GM21717 (cell line): Measurements from ENCODE around the gene TRIML1.

ENCODE experiments used
- ATAC-seq: cut with Tn5 transposase; IDR thresholded peaks from one replicate; pipeline ENCODE4 v1.9.1; 2021; ENCODE audit warnings: mild to moderate bottlenecking, moderate library complexity; ENCODE audit not compliant: unreplicated experiment

TRIML1 gene, protein sequence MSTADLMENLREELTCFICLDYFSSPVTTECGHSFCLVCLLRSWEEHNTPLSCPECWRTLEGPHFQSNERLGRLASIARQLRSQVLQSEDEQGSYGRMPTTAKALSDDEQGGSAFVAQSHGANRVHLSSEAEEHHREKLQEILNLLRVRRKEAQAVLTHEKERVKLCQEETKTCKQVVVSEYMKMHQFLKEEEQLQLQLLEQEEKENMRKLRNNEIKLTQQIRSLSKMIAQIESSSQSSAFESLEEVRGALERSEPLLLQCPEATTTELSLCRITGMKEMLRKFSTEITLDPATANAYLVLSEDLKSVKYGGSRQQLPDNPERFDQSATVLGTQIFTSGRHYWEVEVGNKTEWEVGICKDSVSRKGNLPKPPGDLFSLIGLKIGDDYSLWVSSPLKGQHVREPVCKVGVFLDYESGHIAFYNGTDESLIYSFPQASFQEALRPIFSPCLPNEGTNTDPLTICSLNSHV

DNA sequence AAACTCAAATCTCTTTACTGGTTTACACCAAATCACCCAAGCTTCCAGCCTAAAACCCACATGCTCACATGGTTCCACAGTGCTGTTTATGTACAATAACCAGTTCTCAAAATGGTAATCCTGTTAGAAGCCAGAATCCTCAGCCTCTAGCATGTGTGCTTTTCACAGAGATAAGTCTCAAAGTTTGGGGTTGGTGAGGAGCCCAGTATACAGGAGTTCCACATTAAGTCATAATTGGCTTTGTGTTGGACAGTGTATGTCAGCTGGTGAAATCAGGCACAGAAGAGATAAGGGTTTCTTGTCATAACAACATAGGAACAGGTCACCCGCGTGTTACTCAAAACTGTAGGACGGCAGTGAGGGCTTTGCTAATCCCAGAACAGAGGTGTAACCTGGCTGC is at the start of gene TRIML1:
TRIML1 (plus strand) TSS at position 301 of the 400 bp plus-strand sequence. CDS start 118 bp downstream, outside the sequence.
- no peak for ATAC-seq

DNA sequence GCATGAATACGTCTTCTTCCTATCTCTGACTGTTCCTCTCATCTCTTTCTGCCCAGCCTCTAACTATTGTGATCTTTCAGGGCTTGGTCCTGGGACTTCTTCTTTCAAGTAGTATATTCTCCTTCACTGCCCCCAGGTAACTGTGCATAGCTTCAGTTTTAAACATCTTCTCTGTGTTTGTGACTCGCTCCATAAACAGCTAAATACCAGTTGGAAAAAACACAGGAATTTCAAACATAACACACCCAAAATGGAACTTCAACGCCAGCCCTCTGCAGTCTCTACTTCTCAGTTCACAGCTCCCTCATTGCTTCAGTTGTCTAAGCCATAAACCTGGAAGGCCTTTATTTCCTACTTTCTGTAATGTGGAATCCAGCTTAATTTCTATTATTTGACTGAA is 46.4 kb upstream of the TRIML1 start:
- no peak for ATAC-seq

DNA sequence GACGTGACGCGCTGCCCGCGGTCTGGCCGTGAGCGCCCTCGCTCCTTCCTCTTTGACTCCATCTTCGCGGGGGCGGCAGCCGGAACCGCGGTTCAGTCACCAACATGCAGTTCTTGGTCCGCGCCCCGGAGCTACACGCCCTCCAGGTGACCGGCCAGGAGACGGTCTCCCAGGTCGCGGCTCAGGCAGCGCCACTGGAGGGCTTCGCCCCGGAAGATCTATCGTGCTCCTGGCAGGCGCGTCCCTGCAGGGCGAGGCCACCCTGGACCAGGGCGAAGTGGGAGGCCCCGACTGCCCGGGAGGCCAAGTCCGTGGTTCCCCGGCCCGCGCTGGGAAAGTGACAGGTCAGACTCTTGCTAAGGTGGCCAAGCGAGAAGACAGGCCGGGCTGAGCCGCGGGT is 32.8 kb upstream of the TRIML1 start:
- ATAC-seq, result no peak

- no peak for ATAC-seq
Measured at GRCh38 chr4:188107931-188108843, 31.1 kb upstream of the TRIML1 start.

- ATAC-seq, result no peak
Measured at GRCh38 chr4:188109157-188109755, 30.0 kb upstream of the TRIML1 start, which contains the start of gene TRIML2. Gene TRIML2, minus strand, starts transcription at chr4:188109603. Its CDS starts 4,235 bp downstream, at chr4:188105368.

- ATAC-seq, result no peak
Measured at GRCh38 chr4:188110036-188110435, 29.2 kb upstream of the TRIML1 start.

- ATAC-seq, result no peak
Measured at GRCh38 chr4:188110741-188111471, 28.3 kb upstream of the TRIML1 start.

DNA sequence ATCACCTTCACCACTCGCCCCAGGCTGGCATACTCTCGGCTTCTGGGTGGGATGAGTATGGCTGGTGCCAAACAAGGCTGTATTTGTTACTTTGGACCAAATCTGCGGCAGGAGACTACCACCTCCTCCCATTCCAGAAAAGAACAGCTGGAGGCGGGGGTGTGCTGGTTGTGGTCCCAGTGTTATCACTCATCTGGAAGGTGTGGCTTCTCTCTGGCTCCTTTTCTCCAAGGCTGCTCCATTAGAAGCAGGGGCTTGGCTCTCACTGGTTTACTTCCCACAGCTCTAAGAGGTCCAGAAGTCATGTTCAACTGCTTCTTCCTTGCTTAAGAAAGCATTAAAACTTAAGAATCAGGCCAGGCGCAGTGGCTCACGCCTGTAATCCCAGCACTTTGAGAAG is 27.3 kb upstream of the TRIML1 start:
- no peak for ATAC-seq

DNA sequence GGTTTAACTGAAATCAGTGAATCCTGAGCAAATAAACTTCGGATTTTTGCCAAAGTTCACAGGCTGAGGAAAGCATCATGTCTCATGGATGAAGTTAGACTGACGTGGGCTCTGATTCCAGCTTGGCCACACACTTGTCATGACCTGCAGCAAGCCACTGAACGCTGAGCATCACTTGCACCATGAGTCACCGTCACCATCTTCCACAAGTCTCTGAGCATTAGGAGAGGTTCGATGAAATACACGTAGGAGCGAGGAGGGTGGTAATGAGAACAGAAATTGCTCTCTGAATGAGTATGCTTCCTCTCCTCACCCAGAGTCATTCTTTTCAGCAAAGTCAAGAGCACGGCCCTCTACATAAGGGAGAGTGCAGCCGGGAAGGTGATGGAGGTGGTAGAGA is 26.1 kb upstream of the TRIML1 start:
- ATAC-seq, result no peak

GRCh38 chr4:188117631-188118324 is 21.5 kb upstream of the TRIML1 start:
- ATAC-seq, result no peak

DNA sequence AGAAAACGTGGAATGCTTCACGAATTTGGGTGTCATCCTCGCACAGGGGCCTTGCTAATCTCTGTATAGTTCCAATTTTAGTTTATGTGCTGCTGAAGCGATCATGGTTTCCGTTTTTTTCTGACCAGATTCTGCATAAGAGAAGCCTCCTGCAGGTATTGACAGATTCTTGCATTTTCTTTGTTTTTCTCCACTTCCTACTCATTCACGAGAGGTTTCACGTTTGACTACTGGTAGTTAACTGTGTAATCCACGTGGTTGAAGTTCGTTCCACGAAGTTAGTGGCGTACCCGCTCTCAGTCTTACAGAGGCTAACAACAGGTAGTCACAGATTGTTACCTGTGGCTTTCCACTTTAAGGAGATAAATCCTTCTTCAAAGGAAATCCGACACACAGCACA is 17.7 kb upstream of the TRIML1 start:
- ATAC-seq, result no peak

DNA sequence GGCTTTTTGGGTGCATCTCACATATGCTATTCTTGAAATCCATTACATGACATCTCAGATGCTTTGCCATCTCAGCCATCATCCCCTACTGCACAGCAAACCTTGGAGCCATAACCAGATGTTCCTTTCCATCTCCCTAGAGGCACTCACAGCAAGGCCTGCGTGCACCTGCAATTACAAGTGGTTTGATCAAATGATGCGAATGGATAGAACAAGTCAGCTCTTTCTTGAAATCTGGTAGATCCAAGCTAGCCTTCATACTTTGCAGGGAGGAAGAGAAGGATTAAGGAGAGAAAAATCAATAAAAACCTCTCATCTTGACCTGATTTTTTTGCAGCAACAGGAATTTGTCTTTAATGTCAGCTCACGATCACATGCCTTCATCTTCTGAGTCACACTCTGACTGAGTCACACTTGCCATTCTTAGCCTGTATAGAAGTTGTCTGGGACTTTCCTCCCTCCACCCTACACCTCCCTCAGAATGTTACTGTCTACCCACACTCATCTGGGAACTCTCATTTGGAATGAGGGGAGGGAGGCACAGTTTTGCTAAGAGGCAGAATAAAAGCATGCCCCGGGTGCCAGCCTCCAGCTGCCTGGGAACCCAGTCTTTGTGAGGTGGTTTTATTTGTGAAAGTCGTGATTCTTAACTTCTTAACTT is 11.9 kb upstream of the TRIML1 start:
- ATAC-seq, result no peak

DNA sequence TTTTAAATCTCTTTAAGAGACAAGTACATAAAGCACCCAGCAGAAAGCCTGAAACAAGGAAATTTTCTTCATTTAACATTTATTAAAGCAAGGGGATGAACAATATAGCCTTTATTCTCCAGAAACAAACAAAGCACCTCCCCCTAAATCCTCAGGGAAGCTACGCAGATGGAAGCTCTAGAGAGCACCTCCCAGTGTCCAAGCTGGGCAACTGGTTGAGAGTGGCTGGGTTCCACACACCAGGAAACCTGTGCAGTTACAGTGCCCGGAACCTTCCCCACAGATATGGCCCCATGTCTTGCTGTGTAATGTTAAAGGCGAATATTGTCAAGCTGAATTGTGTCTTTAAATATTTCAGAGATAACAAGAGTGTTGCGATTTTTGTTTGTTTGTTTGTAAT is 8.9 kb upstream of the TRIML1 start:
- no peak for ATAC-seq

DNA sequence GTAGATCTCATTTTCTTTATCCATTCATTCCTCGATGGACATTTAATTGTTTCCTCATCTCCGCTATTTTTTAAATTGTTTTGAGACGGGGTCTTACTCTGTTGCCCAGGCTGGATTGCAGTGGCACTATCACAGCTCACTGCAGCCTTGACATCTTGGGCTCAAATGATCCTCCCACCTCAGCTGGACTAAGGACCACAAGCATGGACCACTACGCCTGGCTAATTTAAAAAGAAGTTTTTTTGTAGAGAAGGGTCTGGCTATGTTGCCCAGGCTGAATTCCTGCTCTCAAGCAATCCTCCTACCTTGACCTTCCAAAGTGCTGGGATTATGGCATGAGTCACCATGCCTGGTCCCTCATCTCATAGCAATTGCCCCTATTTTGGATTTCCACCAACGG is 7.0 kb upstream of the TRIML1 start:
- ATAC-seq, result no peak

- ATAC-seq, result no peak
Measured at GRCh38 chr4:188138227-188138626, 1.0 kb upstream of the TRIML1 start.

- no peak for ATAC-seq
Measured at GRCh38 chr4:188139671-188140070, 430 bp downstream of the TRIML1 start.

DNA sequence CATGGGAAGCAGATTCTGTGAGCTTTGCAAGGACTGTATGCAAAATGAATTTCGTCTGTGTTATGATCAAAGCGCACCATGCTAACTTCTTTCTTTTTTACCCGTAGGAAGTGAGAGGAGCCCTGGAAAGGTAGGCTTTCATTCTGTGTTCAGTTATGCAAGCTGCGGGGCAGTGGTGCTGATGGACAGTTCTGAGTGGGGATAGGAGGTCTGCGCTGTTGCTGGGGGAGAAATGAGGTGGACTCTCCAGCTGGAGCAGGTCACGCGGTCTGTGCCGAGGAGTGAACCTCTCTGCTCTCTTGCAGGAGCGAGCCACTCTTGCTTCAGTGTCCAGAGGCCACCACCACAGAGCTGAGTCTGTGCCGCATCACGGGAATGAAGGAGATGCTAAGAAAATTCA is 4.5 kb downstream of the TRIML1 start:
- no peak for ATAC-seq

GRCh38 chr4:188145601-188146000 is 6.4 kb downstream of the TRIML1 start:
- no peak for ATAC-seq

GRCh38 chr4:188146618-188147017 is 7.4 kb downstream of the TRIML1 start:
- ATAC-seq, result no peak
